HUES64 (cell line): ENCODE results near the gene MUC2.

ENCODE experiments used
- H3K27ac ChIP-seq: 2 replicates; pipeline ENCODE4 v1.7.0; 2013; ENCODE audit warnings: low read depth, low read length, inconsistent platforms
- H3K27me3 ChIP-seq: 2 replicates; pipeline ENCODE4 v1.6.1; 2013; ENCODE audit warnings: mild to moderate bottlenecking, low read length; ENCODE audit not compliant: insufficient read depth
- H3K36me3 ChIP-seq: 2 replicates; pipeline ENCODE4 v1.6.1; 2013; ENCODE audit warnings: mild to moderate bottlenecking, low read length; ENCODE audit not compliant: insufficient read depth
- H3K4me1 ChIP-seq: 2 replicates; pipeline ENCODE4 v1.6.1; 2013; ENCODE audit warnings: mild to moderate bottlenecking, low read length, moderate library complexity; ENCODE audit not compliant: insufficient read depth
- H3K4me3 ChIP-seq: 2 replicates; pipeline ENCODE4 v1.5.1; 2013; ENCODE audit warnings: mild to moderate bottlenecking, low read length, moderate library complexity
- H3K9ac ChIP-seq: 2 replicates; pipeline ENCODE4 v1.6.1; 2013; ENCODE audit warnings: mild to moderate bottlenecking, low read depth, low read length
- H3K9me3 ChIP-seq: 2 replicates; pipeline ENCODE4 v1.6.1; 2013; ENCODE audit warnings: low read depth, low read length; ENCODE audit not compliant: insufficient read depth
- WGBS: fragments of 150-250, 120-280 bp; methylation state at CpG from one replicate; pipeline ENCODE4 v1.1.7; 2013; ENCODE audit warnings: missing lambda C conversion rate; 5-methylcytosine and 5-hydroxymethylcytosine counted together

The MUC2 gene

DNA sequence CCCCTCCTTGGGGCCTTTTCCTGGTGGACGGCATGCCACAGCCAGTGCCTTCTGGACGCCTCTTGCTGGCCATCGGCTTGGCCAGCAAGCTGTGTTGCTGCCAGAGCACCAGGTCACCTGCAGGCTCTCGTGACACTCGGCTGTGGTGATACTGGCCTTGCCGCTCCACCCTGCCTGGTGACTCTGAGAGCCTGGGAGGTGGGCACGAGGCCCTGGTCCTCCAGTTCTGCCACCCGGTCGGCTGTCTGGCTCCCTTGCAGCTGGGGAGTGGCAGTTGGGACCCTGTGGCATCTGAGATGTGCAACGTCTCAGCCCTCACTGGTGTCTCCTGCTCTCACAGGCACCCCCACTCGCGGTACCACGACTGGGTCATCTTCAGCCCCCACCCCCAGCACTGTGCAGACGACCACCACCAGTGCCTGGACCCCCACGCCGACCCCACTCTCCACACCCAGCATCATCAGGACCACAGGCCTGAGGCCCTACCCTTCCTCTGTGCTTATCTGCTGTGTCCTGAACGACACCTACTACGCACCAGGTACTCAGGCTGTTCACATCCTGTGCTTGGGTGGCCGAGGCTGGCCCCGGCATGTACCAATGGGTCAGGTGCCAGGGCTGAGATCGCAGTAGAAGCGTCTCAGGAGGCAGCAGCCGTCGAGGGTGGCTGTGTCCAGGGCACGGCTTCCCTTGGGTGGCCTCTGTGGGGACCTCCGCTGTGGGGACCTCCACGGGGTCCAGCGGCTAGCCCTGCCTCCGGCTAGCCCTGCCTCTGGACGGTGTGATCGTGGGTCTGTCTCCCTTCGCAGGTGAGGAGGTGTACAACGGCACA, 26.0 kb downstream of the MUC2 start:
- Histone ChIP-seq H3K4me3 (no peak overlapping the region), H3K27me3 (no peaks in the 10 kb centered on the region), H3K36me3 (no peaks in the 10 kb centered on the region), H3K4me1 (no peaks in the 10 kb centered on the region), H3K9ac (no peak overlapping the region), H3K9me3 (peaks cover 9% of the 10 kb centered on the region; the same call in 1 of the 2 replicates), H3K27ac (no peak overlapping the region)
- 92% methylated on average over 33 of the region's 33 CpGs for WGBS

DNA sequence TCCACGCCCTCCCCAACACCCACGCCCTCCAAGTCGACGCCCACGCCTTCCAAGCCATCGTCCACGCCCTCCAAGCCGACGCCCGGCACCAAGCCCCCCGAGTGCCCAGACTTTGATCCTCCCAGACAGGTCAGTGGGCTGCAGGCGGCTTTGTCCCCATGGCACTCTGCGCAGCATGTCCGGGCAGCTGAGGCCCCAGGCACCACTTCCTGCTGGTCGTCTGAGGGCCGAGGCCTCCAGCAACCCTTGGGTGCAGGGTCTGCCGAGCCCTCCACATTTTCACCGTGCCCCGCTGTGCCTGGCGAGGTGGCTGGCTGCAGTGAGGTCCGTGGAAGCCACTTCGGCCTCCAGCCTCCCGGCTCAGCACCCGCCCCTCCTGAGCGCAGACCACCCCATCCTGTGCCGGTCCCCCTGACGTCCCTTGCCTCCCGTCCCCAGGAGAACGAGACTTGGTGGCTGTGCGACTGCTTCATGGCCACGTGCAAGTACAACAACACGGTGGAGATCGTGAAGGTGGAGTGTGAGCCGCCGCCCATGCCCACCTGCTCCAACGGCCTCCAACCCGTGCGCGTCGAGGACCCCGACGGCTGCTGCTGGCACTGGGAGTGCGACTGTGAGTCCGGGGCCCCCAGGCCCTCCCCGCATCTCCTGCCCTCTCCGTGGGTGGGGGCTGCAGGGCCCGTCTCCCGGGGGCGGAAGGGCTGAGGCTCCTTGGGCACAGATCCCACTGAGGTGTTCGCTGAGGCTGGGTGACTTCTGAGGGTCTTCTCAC, 26.8 kb downstream of the MUC2 start:
- Histone ChIP-seq H3K36me3 (no peaks in the 10 kb centered on the region), H3K27ac (no peak overlapping the region), H3K9me3 (peaks cover 9% of the 10 kb centered on the region; the same call in 1 of the 2 replicates), H3K4me3 (no peak overlapping the region), H3K4me1 (no peaks in the 10 kb centered on the region), H3K27me3 (no peaks in the 10 kb centered on the region), H3K9ac (no peak overlapping the region)
- 93% methylated on average over 50 of the region's 50 CpGs for WGBS

DNA sequence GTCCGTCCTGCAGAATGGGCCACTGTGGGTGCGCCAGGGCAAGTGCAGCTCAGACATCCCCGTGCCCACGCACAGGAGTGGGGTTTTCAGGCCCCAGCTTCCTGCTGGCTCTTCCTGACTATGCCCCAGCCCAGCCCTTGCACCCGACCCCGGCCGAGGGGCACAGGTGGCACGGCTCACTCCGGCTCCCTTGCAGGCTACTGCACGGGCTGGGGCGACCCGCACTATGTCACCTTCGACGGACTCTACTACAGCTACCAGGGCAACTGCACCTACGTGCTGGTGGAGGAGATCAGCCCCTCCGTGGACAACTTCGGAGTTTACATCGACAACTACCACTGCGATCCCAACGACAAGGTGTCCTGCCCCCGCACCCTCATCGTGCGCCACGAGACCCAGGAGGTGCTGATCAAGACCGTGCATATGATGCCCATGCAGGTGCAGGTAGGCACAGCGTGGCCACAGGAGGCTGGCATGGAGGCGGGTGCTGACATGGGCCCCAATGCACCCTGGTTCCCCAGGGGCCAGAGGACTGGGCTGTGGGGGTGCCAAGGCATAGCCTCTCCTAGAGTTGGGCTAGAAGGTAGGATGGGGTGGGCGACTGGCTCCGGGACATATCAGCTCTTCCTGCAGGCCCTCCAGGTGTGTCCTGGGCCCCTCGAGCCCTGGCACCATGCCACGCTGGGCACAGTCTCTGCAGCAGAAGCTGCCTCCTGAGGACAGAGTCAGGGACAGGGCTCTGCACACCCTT, 27.7 kb downstream of the MUC2 start:
- Histone ChIP-seq H3K9me3 (peaks cover 9% of the 10 kb centered on the region; the same call in 1 of the 2 replicates), H3K4me1 (no peaks in the 10 kb centered on the region), H3K27me3 (no peaks in the 10 kb centered on the region), H3K36me3 (no peaks in the 10 kb centered on the region), H3K4me3 (no peak overlapping the region), H3K27ac (no peak overlapping the region), H3K9ac (no peak overlapping the region)
- WGBS, result 93% methylated on average over 31 of the region's 31 CpGs

GRCh38 chr11:1102996-1103395, 28.3 kb downstream of the MUC2 start:
- no peaks in the 10 kb centered on the region for H3K27me3 ChIP-seq
- no peak overlapping the region for H3K27ac ChIP-seq
- no peaks in the 10 kb centered on the region for H3K36me3 ChIP-seq
- H3K4me3 ChIP-seq, result no peak overlapping the region
- H3K4me1 ChIP-seq, result no peaks in the 10 kb centered on the region
- H3K9me3 ChIP-seq, result peaks cover 9% of the 10 kb centered on the region; the same call in 1 of the 2 replicates
- 93% methylated on average over 12 of the region's 12 CpGs for WGBS
- H3K9ac ChIP-seq, result no peak overlapping the region

DNA sequence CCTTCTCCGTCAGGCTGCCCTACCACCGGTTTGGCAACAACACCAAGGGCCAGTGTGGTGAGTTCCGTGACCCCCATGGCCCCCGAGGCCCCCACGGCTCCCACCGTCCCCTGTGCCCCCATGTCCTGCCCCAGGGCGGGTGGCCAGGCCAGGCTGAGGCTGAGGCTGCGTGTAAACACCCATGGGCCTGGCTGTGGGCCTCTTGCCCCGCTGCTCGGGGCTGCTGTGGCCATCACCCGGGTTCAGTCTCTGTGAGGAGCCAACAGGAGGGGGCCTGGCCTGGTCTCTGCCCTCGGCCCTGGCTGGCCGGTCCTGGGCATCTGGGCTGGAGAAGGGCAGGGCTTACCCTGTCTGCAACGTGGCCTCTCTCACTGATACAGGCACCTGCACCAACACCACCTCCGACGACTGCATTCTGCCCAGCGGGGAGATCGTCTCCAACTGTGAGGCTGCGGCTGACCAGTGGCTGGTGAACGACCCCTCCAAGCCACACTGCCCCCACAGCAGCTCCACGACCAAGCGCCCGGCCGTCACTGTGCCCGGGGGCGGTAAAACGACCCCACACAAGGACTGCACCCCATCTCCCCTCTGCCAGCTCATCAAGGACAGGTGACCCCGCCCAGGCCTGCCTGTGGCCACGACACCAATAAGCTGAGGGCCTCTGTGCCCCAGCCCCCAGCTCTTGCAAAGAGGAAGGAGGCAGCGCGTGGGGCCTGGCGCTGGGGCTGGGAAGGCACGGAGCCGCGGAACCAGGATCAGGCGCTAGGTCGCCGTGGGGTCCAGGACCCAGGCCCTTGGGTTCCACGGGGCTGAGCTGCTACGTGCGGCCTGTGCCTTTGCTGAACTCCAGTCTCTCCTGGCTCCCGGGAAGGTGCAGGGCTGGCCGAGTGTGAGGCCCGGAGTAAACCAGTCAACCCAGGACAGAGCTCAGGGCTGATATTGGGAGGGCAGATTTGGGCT, 29.0 kb downstream of the MUC2 start:
- H3K4me3 ChIP-seq, result no peak overlapping the region
- no peak overlapping the region for H3K9ac ChIP-seq
- H3K9me3 ChIP-seq, result peaks cover 9% of the 10 kb centered on the region; the same call in 1 of the 2 replicates
- H3K36me3 ChIP-seq, result no peaks in the 10 kb centered on the region
- H3K4me1 ChIP-seq, result no peaks in the 10 kb centered on the region
- WGBS, result 91% methylated on average over 44 of the region's 44 CpGs
- H3K27ac ChIP-seq, result no peak overlapping the region
- no peaks in the 10 kb centered on the region for H3K27me3 ChIP-seq

GRCh38 chr11:1104411-1105182, 29.9 kb downstream of the MUC2 start:
- Histone ChIP-seq H3K9me3 (peaks cover 6% of the 10 kb centered on the region; the same call in 1 of the 2 replicates), H3K4me3 (no peak overlapping the region), H3K4me1 (no peaks in the 10 kb centered on the region), H3K27ac (no peak overlapping the region), H3K9ac (no peak overlapping the region), H3K36me3 (no peaks in the 10 kb centered on the region), H3K27me3 (no peaks in the 10 kb centered on the region)
- 92% methylated on average over 28 of the region's 28 CpGs for WGBS

DNA sequence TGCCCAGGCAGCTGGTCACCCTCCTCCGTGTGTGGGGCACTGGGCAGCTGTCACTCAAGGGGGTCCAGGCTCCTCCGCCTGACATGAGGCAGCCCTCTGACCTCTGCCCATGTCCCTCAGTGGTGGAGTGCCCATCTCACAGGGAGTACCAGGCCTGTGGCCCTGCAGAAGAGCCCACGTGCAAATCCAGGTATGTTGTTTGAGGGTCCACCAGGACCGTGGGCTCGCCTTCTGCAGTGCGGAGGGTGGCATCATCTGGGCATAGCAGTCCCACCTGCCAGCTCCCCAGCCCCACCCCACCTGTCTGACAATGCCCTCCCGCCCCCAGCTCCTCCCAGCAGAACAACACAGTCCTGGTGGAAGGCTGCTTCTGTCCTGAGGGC, 30.5 kb downstream of the MUC2 start:
- WGBS, result 91% methylated on average over 7 of the region's 7 CpGs
- H3K9ac ChIP-seq, result no peak overlapping the region
- no peak overlapping the region for H3K27ac ChIP-seq
- peaks cover under 1% of the 10 kb centered on the region; the same call in 1 of the 2 replicates for H3K9me3 ChIP-seq
- no peak overlapping the region for H3K4me3 ChIP-seq
- no peaks in the 10 kb centered on the region for H3K27me3 ChIP-seq
- no peaks in the 10 kb centered on the region for H3K4me1 ChIP-seq
- H3K36me3 ChIP-seq, result no peaks in the 10 kb centered on the region

DNA sequence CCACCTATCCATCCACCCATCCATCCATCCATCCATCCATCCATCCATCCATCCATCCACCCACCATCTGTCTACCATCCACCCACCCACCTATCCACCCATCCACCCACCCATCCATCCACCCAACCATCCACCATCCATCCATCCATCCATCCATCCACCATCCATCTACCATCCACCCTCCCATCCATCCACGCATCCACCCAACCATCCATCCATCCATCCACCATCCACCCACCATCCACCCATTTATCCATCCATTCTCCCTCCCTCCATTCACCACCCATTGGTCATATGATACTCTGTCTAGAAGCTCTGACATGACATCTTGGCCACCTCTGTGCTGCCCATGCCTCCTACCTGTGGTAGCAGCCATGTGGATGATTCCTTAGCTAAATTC, 31.7 kb downstream of the MUC2 start:
- H3K4me3 ChIP-seq, result no peak overlapping the region

GRCh38 chr11:1107316-1108245, 32.9 kb downstream of the MUC2 start:
- WGBS, result 91% methylated on average over 32 of the region's 32 CpGs
- no peaks in the 10 kb centered on the region for H3K27me3 ChIP-seq
- H3K9ac ChIP-seq, result no peak overlapping the region
- H3K36me3 ChIP-seq, result no peaks in the 10 kb centered on the region
- H3K4me3 ChIP-seq, result no peak overlapping the region
- no peak overlapping the region for H3K27ac ChIP-seq
- no peaks in the 10 kb centered on the region for H3K4me1 ChIP-seq
- H3K9me3 ChIP-seq, result no peaks in the 10 kb centered on the region

More for the DNA sequence above, 31.7 kb downstream of the MUC2 start:
- H3K27ac ChIP-seq, result no peak overlapping the region
- no peak overlapping the region for H3K9ac ChIP-seq
- no peaks in the 10 kb centered on the region for H3K4me1 ChIP-seq
- 92% methylated on average over 1 of the region's 1 CpG for WGBS
- no peaks in the 10 kb centered on the region for H3K9me3 ChIP-seq
- H3K27me3 ChIP-seq, result no peaks in the 10 kb centered on the region
- no peaks in the 10 kb centered on the region for H3K36me3 ChIP-seq
